ENCODE measurements around the gene ARL6IP1. TPM values are rescaled to one million over a fixed set of nuclear protein-coding genes. Genes with fewer than 3 reads are reported as not detected.

The ARL6IP1 gene
- total RNA-seq, 1 experiment from 2014 or later = 172 TPM

DNA sequence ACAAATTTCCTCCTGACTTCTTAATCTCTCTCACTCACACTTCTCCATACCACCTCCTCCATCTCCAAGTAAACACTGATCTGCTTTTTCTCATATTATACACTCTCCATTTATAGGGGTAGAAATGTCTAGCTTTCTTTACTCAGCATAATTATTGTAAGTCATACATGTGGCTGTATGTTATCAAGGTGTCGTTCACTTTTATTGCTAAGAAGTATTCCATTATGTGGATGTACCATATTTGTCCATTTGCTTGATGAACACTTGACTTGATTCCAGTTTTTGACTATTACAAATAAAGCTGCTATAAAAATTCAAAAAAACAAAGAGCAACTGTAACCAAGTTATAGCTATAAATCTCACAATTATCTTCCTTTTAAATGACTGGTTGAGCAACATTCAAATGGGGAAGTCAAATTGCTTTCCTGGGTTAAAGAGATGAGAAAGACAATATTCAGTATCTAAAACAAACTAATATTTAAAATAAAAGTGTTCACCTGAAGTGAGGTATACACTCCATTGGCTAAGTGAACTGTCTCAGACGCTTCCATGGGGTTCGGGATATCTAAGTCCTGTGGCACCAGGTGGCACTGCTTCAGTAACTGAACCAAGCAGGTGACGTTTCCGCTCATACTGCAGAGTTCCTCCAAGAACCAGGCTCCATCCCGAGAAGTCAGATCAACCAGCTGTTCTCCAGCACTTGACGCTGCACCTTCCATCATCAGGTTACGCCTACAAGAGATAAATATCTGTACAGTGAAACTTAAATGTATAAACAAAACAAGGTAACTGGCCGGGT, 32.6 kb upstream of the ARL6IP1 start (continued):
- TF ChIP-seq, protein P1, sequence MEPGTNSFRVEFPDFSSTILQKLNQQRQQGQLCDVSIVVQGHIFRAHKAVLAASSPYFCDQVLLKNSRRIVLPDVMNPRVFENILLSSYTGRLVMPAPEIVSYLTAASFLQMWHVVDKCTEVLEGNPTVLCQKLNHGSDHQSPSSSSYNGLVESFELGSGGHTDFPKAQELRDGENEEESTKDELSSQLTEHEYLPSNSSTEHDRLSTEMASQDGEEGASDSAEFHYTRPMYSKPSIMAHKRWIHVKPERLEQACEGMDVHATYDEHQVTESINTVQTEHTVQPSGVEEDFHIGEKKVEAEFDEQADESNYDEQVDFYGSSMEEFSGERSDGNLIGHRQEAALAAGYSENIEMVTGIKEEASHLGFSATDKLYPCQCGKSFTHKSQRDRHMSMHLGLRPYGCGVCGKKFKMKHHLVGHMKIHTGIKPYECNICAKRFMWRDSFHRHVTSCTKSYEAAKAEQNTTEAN (CRISPR knock-in tag; IDR thresholded peaks at IDR 0.05) = no peak
- TF ChIP-seq GTF2I (CRISPR knock-in tag; conservative IDR thresholded peaks at IDR 0.05) (no peak), JUN (CRISPR knock-in tag; IDR thresholded peaks at IDR 0.05) (no peak)

DNA sequence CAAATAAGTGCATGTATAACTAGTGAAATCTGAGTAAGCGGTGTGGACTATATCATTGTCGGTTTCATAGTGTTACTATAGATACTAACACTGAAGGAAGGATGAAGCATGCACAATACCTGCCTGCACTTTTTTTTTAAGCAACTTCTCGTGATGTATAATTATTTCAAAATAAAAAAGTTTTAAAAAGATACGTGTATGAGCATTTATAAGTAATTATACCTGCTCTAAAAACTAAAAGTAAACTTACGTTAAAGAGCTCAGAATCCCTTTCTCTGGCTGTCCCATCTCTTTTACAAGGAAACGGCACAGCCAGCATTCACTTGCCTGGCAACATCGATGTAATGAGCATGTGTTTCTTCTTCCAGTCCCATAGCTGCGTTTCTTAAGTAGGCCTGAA, 31.3 kb upstream of the ARL6IP1 start:
- no peak overlapping the region for H3K4me3 Mint-ChIP-seq
- TF ChIP-seq, protein P2, sequence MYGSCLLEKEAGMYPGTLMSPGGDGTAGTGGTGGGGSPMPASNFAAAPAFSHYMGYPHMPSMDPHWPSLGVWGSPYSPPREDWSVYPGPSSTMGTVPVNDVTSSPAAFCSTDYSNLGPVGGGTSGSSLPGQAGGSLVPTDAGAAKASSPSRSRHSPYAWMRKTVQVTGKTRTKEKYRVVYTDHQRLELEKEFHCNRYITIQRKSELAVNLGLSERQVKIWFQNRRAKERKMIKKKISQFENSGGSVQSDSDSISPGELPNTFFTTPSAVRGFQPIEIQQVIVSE (CRISPR knock-in tag; IDR thresholded peaks at IDR 0.05; ENCODE audit: borderline replicate concordance) = no peak
- TF ChIP-seq FOXJ3 (CRISPR knock-in tag; IDR thresholded peaks at IDR 0.05; ENCODE audit: borderline replicate concordance) = no peak
- TF ChIP-seq, protein P1 (CRISPR knock-in tag; IDR thresholded peaks at IDR 0.05) = no peak
- no peak for TF ChIP-seq TCF7 (CRISPR knock-in tag; IDR thresholded peaks at IDR 0.05; ENCODE audit: low read depth)
- TF ChIP-seq NFATC4 (CRISPR knock-in tag; IDR thresholded peaks at IDR 0.05) = no peak
- TF ChIP-seq ZNF121 (CRISPR knock-in tag; IDR thresholded peaks at IDR 0.05) = no peak
- no peak for TF ChIP-seq MXD4 (CRISPR knock-in tag; IDR thresholded peaks at IDR 0.05; ENCODE audit: borderline replicate concordance)
- no peak for TF ChIP-seq SMAD3 (CRISPR knock-in tag; IDR thresholded peaks at IDR 0.05; ENCODE audit: borderline replicate concordance)
- TF ChIP-seq, protein P3, sequence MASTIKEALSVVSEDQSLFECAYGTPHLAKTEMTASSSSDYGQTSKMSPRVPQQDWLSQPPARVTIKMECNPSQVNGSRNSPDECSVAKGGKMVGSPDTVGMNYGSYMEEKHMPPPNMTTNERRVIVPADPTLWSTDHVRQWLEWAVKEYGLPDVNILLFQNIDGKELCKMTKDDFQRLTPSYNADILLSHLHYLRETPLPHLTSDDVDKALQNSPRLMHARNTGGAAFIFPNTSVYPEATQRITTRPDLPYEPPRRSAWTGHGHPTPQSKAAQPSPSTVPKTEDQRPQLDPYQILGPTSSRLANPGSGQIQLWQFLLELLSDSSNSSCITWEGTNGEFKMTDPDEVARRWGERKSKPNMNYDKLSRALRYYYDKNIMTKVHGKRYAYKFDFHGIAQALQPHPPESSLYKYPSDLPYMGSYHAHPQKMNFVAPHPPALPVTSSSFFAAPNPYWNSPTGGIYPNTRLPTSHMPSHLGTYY (CRISPR knock-in tag; IDR thresholded peaks at IDR 0.05) = no peak
- TF ChIP-seq, protein P4, sequence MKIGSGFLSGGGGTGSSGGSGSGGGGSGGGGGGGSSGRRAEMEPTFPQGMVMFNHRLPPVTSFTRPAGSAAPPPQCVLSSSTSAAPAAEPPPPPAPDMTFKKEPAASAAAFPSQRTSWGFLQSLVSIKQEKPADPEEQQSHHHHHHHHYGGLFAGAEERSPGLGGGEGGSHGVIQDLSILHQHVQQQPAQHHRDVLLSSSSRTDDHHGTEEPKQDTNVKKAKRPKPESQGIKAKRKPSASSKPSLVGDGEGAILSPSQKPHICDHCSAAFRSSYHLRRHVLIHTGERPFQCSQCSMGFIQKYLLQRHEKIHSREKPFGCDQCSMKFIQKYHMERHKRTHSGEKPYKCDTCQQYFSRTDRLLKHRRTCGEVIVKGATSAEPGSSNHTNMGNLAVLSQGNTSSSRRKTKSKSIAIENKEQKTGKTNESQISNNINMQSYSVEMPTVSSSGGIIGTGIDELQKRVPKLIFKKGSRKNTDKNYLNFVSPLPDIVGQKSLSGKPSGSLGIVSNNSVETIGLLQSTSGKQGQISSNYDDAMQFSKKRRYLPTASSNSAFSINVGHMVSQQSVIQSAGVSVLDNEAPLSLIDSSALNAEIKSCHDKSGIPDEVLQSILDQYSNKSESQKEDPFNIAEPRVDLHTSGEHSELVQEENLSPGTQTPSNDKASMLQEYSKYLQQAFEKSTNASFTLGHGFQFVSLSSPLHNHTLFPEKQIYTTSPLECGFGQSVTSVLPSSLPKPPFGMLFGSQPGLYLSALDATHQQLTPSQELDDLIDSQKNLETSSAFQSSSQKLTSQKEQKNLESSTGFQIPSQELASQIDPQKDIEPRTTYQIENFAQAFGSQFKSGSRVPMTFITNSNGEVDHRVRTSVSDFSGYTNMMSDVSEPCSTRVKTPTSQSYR (CRISPR knock-in tag; IDR thresholded peaks at IDR 0.05) = no peak
- no peak for TF ChIP-seq HMGA2 (CRISPR knock-in tag; IDR thresholded peaks at IDR 0.05)
- TF ChIP-seq, protein P5, sequence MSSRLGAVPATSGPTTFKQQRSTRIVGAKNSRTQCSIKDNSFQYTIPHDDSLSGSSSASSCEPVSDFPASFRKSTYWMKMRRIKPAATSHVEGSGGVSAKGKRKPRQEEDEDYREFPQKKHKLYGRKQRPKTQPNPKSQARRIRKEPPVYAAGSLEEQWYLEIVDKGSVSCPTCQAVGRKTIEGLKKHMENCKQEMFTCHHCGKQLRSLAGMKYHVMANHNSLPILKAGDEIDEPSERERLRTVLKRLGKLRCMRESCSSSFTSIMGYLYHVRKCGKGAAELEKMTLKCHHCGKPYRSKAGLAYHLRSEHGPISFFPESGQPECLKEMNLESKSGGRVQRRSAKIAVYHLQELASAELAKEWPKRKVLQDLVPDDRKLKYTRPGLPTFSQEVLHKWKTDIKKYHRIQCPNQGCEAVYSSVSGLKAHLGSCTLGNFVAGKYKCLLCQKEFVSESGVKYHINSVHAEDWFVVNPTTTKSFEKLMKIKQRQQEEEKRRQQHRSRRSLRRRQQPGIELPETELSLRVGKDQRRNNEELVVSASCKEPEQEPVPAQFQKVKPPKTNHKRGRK (CRISPR knock-in tag; IDR thresholded peaks at IDR 0.05; ENCODE audit: borderline replicate concordance) = no peak
- TF ChIP-seq ELF4 (CRISPR knock-in tag; IDR thresholded peaks at IDR 0.05; ENCODE audit: low read depth) = no peak
- no peak for TF ChIP-seq ZNF416 (CRISPR knock-in tag; IDR thresholded peaks at IDR 0.05)
- no peak for TF ChIP-seq JAZF1 (CRISPR knock-in tag; IDR thresholded peaks at IDR 0.05)
- no peak for TF ChIP-seq CBFB (CRISPR knock-in tag; IDR thresholded peaks at IDR 0.05; ENCODE audit: low read depth)
- no peak overlapping the region for H3K27ac Mint-ChIP-seq
- no peaks in the 10 kb centered on the region for H3K27me3 Mint-ChIP-seq (ENCODE audit: low read depth)
- H3K4me1 Mint-ChIP-seq = peaks cover 8% of the 10 kb centered on the region
- no peak for DNase-seq (ENCODE audit: low spot score)
- H3K36me3 Mint-ChIP-seq = peaks cover 83% of the 10 kb centered on the region
- ChIA-PET POLR2A (no interaction called here), CTCF (no interaction called here)
- H3K9me3 Mint-ChIP-seq = no peaks in the 10 kb centered on the region
- ATAC-seq = no peak
